ENCODE data around the gene IGFBP4. TPM values are rescaled to one million over a fixed set of nuclear protein-coding genes. Genes with fewer than 3 reads are reported as not detected.

IGFBP4 gene
- total RNA-seq, 2 donors from 2014 or later = 8.4 to 85.1 TPM

- H3K27ac Mint-ChIP-seq = no peak overlapping the region
- DNase-seq (ENCODE audit: low spot score in 2 of 2) = no peak
- no peak for ATAC-seq
- peaks cover 0 to 4% of the 10 kb centered on the region in 2 donors for H3K9me3 Mint-ChIP-seq
- peaks cover 0 to 27% of the 10 kb centered on the region in 2 donors for H3K36me3 Mint-ChIP-seq
These were observed 31.3 kb downstream of the IGFBP4 start for GRCh38 chr17:40474419-40475002.

- H3K9me3 Mint-ChIP-seq = peaks cover 0 to 4% of the 10 kb centered on the region in 2 donors
- ATAC-seq (no peak), DNase-seq (ENCODE audit: low spot score in 2 of 2) (no peak)
- no peak overlapping the region for H3K27ac Mint-ChIP-seq
- H3K36me3 Mint-ChIP-seq = peaks cover 0 to 29% of the 10 kb centered on the region in 2 donors
These were observed 32.1 kb downstream of the IGFBP4 start for GRCh38 chr17:40475234-40475908.

- no peak for DNase-seq (ENCODE audit: low spot score in 2 of 2)
These were observed 34.5 kb downstream of the IGFBP4 start for GRCh38 chr17:40477796-40478195.

GRCh38 chr17:40478486-40478885 lies 35.2 kb downstream of the IGFBP4 start:
- Mint-ChIP-seq H3K36me3 (peaks cover 0 to 36% of the 10 kb centered on the region in 2 donors), H3K9me3 (peaks cover 0 to 4% of the 10 kb centered on the region in 2 donors), H3K27ac (peak overlapping the region in 1 of 2 donors; percentile 80)
- ATAC-seq = no peak
- no peak for DNase-seq (ENCODE audit: low spot score in 2 of 2)

More at GRCh38 chr17:40477796-40478195, 34.5 kb downstream of the IGFBP4 start:
- H3K36me3 Mint-ChIP-seq = peaks cover 0 to 36% of the 10 kb centered on the region in 2 donors
- ATAC-seq = no peak
- no peak overlapping the region for H3K27ac Mint-ChIP-seq
- peaks cover 0 to 4% of the 10 kb centered on the region in 2 donors for H3K9me3 Mint-ChIP-seq

GRCh38 chr17:40479754-40480480 lies 36.7 kb downstream of the IGFBP4 start:
- DNase-seq (ENCODE audit: low spot score in 2 of 2) = peak in 1 of 2 donors; percentile 20
- ATAC-seq = peak; percentile 2 to 51
- Mint-ChIP-seq H3K36me3 (peaks cover 0 to 36% of the 10 kb centered on the region in 2 donors), H3K9me3 (peaks cover 0 to 4% of the 10 kb centered on the region in 2 donors), H3K27ac (peak overlapping the region; percentile 80 to 96)

GRCh38 chr17:40480501-40481003 lies 37.3 kb downstream of the IGFBP4 start:
- ATAC-seq (peak; percentile 91 to 92), DNase-seq (ENCODE audit: low spot score in 2 of 2) (peak; percentile 77 to 85)
- Mint-ChIP-seq H3K27ac (peak overlapping the region; percentile 80 to 96), H3K36me3 (peaks cover 0 to 36% of the 10 kb centered on the region in 2 donors), H3K9me3 (peaks cover 0 to 4% of the 10 kb centered on the region in 2 donors)

GRCh38 chr17:40481106-40481505 lies 37.9 kb downstream of the IGFBP4 start:
- Mint-ChIP-seq H3K9me3 (peaks cover 0 to 4% of the 10 kb centered on the region in 2 donors), H3K27ac (peak overlapping the region; percentile 80 to 96), H3K36me3 (peaks cover 0 to 36% of the 10 kb centered on the region in 2 donors)
- DNase-seq (ENCODE audit: low spot score in 2 of 2) = no peak
- no peak for ATAC-seq

- Mint-ChIP-seq H3K36me3 (peaks cover 0 to 22% of the 10 kb centered on the region in 2 donors), H3K27ac (peak overlapping the region in 1 of 2 donors; percentile 91), H3K9me3 (peaks cover 0 to 4% of the 10 kb centered on the region in 2 donors)
- no peak for DNase-seq (ENCODE audit: low spot score in 2 of 2)
- ATAC-seq = no peak
These were observed 39.5 kb downstream of the IGFBP4 start for GRCh38 chr17:40482722-40483121.

GRCh38 chr17:40483679-40484078 lies 40.4 kb downstream of the IGFBP4 start:
- Mint-ChIP-seq H3K9me3 (peaks cover 0 to 4% of the 10 kb centered on the region in 2 donors), H3K27ac (no peak overlapping the region), H3K36me3 (peaks cover 0 to 18% of the 10 kb centered on the region in 2 donors)
- no peak for ATAC-seq
- DNase-seq (ENCODE audit: low spot score in 2 of 2) = no peak

GRCh38 chr17:40484285-40484972 lies 41.2 kb downstream of the IGFBP4 start:
- Mint-ChIP-seq H3K36me3 (peaks cover 0 to 11% of the 10 kb centered on the region in 2 donors), H3K9me3 (no peaks in the 10 kb centered on the region), H3K27ac (peak overlapping the region in 1 of 2 donors; percentile 44)
- DNase-seq (ENCODE audit: low spot score in 2 of 2) = no peak
- ATAC-seq = no peak

- no peak for DNase-seq (ENCODE audit: low spot score in 2 of 2)
- no peak for ATAC-seq
- Mint-ChIP-seq H3K9me3 (no peaks in the 10 kb centered on the region), H3K36me3 (peaks cover 0 to 7% of the 10 kb centered on the region in 2 donors), H3K27ac (peak overlapping the region in 1 of 2 donors; percentile 44)
These were observed 41.8 kb downstream of the IGFBP4 start for GRCh38 chr17:40484973-40485530.

GRCh38 chr17:40485851-40486521 lies 42.7 kb downstream of the IGFBP4 start:
- peaks cover 0 to 7% of the 10 kb centered on the region in 2 donors for H3K36me3 Mint-ChIP-seq
- peak; percentile 79 to 85 for ATAC-seq
- DNase-seq (ENCODE audit: low spot score in 2 of 2) = peak in 1 of 2 donors; percentile 36
- no peaks in the 10 kb centered on the region for H3K9me3 Mint-ChIP-seq
- no peak overlapping the region for H3K27ac Mint-ChIP-seq

GRCh38 chr17:40486522-40487370 lies 43.5 kb downstream of the IGFBP4 start:
- ATAC-seq (no peak), DNase-seq (ENCODE audit: low spot score in 2 of 2) (no peak)
- Mint-ChIP-seq H3K9me3 (no peaks in the 10 kb centered on the region), H3K27ac (peak overlapping the region in 1 of 2 donors; percentile 56), H3K36me3 (peaks cover 0 to 1% of the 10 kb centered on the region in 2 donors)

GRCh38 chr17:40487371-40488020 lies 44.2 kb downstream of the IGFBP4 start:
- Mint-ChIP-seq H3K9me3 (no peaks in the 10 kb centered on the region), H3K36me3 (no peaks in the 10 kb centered on the region), H3K27ac (peak overlapping the region in 1 of 2 donors; percentile 56)
- ATAC-seq (no peak), DNase-seq (ENCODE audit: low spot score in 2 of 2) (no peak)

Measured in activated naive CD4-positive, alpha-beta T cell treated with anti-CD3 and anti-CD28 coated beads, Interleukin-2, amount 50 U/mL, for 72 hours (primary cell).